Renal pelvis (tissue), 4 donors: ENCODE data around the gene HDHD3. TPM values are rescaled to one million over a fixed set of nuclear protein-coding genes. Genes with fewer than 3 reads are reported as not detected.
"Not testable (repeated sequence)": the region's sequence is repeated elsewhere in the genome, so short reads cannot be mapped to it uniquely, and the experiment has no call there.

Experiments
- DNase-seq: peaks from one replicate; pipeline ENCODE4 v3.0.0-alpha.2; 2013
- polyA plus RNA-seq, 3 donors: library from polyadenylated mRNA; unstranded; fragments of 120-200 nt; gene quantifications; one replicate each; pipeline ENCODE4 v1.2.1, GENCODE V29; 2013; ENCODE audit not compliant: insufficient read length in 3 of 3

The HDHD3 gene
- polyA plus RNA-seq, 3 donors = 39.1 to 53.4 (median 51.9) TPM

- no peak for DNase-seq
Measured at GRCh38 chr9:113370806-113371325, 5.9 kb downstream of the HDHD3 start.

GRCh38 chr9:113369855-113370140, 7.0 kb downstream of the HDHD3 start:
- no peak for DNase-seq

DNA sequence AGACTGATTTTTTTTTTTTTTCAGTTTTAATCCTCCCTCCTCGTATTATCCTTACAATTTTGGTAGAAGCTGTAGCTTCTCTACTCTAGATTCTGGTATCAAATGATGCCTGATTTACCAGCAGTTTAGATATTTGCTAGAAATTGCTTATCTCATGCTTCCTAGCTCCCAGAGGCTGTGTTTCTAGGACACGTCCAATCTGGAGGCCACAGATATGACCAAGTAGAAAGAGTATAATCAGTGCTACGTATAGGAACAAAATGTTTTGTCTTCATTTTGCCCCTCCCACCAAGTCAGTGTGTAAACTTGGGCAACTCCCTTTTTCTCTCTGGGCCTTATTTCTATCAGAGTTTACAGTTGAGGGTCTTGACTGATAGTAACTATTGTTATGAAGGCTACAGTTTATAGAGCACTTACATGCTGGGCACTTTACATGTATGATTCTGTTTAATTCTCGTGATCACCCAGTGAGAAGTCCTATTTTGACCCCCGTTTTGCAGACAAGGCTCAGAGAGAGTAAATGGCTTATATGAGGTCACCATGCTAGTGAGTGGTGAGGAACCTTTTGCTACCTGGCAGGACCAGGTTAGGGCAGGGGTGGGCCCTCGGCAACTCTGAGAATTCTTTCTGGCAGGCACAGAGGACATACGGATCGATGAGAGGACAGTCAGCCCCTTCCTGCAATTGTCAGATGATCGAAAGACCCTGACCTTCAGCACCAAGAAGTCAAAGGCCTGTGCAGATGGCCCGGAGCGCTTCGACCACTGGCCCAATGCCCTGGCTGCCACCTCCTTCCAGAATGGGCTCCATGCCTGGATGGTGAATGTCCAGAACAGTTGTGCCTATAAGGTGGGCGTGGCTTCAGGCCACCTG, 7.6 kb downstream of the HDHD3 start:
- DNase-seq = no peak

DNA sequence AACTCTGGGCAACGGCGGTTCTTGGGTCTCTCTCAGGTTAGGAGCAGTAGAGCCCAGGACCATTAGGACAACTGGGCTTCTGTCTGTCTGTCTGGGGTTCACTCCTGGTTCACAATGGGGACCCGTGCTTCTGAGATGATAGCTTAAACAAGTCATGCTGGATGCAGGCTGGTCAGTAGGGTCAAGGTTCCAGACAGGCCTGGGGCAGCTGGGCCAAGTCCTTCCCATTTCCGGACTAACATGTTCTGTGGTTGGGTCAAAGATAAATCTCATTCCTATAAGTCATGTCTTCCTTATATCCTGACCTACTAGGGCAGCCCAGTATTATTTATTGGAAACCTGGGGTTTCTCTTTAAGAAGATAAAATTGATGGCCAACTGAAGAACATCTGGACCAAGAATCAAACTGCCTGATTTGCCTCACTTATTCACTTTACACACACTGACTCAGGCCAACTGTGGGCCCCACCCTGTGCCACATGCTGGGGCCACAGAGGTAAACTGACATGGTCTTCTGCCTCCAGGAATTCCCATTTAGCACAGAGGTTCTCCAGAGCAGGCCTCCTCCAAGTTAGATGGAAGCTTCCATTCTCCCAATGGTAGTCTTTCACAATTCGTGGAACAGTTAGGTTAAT, 8.3 kb downstream of the HDHD3 start:
- DNase-seq = no peak

DNA sequence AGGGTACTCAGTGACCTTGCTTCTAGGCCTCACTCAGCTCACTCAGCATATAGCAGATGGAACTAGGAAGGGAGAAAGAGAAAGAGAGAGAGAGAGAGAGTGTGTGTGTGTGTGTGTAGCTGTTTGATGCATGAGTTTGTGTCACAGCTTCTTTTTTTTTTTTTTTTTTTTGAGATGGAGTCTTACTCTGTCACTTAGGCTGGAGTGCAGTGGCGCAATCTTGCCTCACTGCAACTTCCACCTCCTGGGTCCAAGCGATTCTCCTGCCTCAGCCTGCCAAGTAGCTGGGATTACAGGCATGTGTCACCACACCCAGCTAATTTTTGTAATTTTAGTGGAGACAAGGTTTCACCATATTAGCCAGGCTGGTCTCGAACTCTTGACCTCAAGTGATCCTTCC, 11.1 kb downstream of the HDHD3 start:
- not testable (repeated sequence) for DNase-seq

- no peak for DNase-seq
Measured at GRCh38 chr9:113364951-113365350, 11.8 kb downstream of the HDHD3 start.

- DNase-seq = no peak
Measured at GRCh38 chr9:113363336-113363735, 13.4 kb downstream of the HDHD3 start.

DNA sequence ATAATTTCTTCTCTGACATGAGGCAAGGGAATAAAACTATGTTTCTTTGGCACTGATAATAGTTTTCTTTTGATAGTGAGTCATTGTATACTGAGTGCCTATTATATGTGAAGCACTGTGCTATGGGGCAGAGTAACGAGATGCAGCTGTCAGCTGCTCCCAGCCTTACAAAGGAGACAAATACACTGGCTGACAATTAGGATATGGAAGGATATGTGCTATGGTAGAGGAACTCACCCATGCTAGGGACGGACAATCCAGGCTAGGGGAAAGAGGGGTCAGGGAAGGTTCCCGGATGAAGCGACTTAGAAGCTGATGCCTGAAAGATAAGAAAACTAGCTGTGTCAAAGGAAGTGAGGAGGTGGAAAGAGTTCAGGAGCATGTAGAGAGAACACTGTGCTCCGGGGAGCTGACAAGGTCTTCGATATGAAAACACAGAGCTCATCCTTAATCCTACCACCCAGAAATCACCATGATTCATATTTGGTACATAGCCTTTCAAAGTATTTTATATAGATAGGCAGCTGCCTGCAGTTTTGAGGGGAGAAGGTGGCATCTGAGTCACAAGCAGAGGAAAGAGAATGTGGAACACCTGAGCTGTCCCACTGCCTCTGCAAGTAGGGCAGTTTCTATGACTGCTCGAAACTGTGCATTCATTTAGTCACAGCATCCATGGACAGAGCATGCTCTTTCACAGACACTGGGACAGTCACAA, 15.3 kb downstream of the HDHD3 start:
- no peak for DNase-seq

GRCh38 chr9:113360242-113360842, 16.4 kb downstream of the HDHD3 start:
- no peak for DNase-seq

DNA sequence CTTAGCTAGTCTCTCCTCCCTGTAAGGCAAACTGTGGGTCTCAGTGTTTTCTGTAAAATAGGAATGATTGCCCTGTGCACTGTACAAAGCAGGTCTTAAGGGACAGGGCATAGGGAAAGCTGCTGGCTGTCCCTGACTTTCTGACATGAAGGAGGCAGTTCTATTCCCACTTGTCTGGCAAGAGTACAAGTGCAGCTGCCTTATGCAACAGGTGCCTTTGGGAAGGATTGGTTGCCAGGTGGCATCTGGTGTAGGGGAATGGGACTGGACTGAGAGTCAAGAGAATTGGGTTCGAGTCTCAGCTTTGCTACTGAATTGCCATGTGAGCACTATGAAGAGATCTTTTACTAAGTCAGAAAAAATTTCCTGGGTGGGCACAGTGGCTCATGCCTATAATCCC, 17.4 kb downstream of the HDHD3 start:
- DNase-seq = no peak

DNA sequence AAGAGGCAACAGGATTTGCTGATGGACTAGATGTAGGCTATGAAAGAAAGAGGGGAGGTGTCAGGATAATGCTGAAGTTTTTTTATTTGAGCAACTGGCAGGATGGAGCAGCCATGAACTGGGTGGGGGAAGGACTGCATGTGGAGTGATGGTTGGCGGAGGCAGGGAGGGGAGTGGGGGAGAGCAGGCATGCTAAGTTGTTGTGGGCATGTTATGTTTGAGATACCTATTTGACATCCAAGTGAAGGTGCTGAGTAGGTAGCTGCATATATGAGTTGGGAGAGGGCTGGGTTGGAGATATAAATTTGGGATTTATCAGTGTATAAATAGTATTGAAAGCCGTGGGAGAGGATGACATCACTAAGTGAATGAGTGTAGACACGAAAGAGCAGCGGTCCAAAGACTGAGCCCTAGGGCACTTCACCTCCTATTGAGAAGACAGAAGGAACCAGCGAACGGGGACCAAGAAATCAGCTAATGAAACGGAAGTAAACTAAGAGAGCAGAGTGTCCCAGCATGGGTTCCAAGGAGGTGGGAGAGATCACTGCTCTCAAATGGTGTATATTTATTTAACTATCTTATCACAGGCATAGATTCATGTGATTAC, 20.0 kb downstream of the HDHD3 start:
- DNase-seq = no peak

GRCh38 chr9:113355040-113355596, 21.7 kb downstream of the HDHD3 start:
- no peak for DNase-seq

GRCh38 chr9:113352411-113352810, 24.4 kb downstream of the HDHD3 start:
- no peak for DNase-seq

GRCh38 chr9:113352006-113352405, 24.8 kb downstream of the HDHD3 start:
- no peak for DNase-seq

DNA sequence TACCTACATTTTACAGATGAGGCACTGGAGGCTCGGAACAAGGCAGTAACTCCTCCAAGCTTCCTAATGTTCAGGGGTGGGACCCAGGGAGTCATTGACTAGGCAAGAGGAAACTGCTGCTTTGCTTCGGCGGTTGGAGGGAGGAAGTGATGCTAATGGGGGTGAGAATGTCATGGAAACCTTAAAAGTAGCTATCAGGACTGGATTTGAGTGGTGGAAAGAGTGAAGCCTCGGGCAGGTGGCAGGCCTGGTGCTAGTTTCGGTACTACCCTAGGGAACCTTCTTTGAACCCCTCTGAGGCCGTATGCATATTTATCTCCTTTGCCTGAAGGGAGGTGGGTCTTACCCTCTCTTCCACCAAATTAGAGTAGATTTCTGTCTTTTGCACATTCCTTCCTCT, 25.8 kb downstream of the HDHD3 start:
- no peak for DNase-seq

DNA sequence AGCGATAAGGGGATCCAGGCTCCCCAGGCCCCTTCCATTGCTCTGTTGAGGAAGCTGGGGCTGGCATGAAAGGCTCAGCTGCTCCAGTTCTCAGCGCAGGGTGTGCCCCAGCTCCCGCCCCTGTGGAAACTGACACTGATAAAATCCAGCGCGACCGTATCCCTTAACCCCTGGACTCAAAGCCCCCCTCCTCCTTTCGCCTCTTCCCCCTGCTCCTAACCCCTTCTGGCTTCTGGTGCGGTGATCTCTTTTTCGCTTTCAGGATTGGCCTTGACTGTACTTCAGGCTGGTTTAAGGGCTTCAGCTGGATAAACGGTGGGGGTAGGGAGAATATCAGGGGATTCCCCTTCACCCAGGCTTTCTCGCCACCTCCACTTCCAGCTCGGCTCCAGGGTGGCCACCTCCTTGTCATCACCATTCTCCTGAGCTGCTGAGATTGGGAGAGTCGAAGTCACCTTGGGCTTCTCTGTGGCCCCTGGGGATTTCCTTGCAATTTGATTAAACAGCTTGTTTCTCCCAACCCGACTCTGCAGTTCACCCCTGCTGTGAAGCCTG, 26.6 kb downstream of the HDHD3 start:
- DNase-seq = no peak

DNA sequence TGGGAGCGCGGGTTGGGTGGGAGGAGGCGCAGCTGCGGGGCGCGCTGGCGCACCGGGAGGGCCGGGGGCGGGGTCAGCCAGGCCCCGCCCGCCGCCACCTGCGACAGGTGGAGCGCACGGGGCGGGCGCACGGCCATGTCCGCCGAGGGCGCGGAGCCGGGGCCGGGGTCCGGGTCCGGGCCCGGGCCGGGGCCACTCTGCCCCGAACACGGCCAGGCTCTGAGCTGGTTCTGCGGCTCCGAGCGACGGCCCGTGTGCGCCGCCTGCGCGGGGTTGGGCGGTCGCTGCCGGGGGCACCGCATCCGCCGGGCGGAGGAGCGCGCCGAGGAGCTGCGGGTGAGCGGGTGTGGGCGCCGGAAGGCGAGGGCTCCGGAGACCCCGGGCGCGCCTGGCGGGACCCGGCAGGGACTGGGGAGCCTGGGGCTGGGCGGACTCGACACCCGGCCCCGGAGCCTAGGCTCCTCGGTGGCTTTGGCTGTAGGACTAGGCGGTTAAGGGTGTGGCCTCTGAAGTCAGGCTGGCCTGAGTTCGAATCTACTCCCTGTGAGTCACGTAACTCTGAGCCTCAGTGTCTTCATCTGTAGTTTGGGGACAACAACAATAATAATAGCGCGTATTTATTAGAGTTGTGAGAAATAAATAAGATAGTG, 27.2 kb downstream of the HDHD3 start, which contains the start of gene BSPRY:
Gene BSPRY (plus strand): TSS at position 97 of the 650 bp plus-strand sequence. CDS start 39 bp downstream, at position 136.
- DNase-seq = no peak

DNA sequence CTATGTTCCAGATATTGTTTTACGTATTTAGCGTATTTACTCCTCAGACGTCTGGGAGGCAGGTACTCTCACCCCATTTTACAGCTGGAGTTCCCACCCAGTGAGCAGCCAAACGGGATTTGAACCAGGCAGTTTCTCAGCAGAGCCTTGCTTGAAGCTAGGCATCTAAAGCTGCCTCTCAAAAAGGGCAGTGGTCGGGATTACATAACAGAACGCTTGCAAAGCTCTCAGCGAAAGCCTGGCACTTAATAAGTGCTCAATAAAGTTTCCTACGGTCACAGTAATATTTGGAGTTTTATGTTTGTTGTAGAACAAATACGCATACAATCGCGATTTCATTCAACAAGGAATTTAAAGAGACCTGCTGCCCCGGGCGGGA, 27.7 kb downstream of the HDHD3 start:
- DNase-seq = no peak

GRCh38 chr9:113348437-113348836, 28.3 kb downstream of the HDHD3 start:
- no peak for DNase-seq

DNA sequence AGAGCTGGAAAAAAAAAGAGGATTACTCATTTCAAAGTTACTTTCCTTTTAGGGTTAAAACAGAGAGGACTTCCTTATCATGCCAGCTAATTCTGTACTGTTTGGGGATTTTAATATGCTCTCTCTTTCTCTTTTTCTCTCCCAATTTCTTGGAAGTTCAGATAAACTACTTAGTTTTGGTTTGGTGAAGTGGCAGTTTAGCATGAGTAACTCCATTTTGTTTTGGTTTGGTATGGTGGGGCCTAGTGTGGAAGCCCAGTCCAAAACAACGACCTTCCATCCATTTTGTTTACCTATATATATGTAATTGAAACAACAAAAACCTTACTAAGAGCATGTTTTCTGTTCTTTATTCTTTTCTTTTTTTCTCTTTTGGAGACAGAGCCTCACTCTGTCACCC, 31.1 kb downstream of the HDHD3 start:
- no peak for DNase-seq

DNA sequence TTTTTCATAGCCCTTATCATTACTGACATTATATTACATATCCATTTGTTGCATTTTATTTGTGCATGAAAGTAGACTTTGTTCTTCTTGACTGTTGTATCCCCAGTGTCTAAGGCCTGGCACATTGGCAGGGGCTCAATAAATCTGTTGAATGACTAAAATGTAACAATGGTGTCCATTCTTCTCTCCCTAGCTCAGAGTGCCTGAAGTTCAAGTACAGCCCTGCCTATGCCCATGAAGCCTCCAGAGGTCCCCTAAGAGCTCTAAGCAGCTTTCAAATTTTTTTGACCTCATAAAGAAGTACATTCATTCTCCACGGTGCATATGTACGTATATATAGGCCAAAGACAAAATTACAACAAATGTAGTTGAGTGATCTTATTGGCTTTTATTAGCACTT, 31.6 kb downstream of the HDHD3 start:
- DNase-seq = no peak
